Spleen (tissue), 11 donors: ENCODE data around the gene SRRM2. TPM values are rescaled to one million over a fixed set of nuclear protein-coding genes. Genes with fewer than 3 reads are reported as not detected.

Source experiments
- DNase-seq: peaks from one replicate; pipeline ENCODE4 v3.0.0-alpha.2; 2020
- H3K27ac ChIP-seq, 8 donors: fragments of 200-600 bp; sonication (generic) in 7 of 8; 1 replicate in 4 of 8; 2 replicates in 4 of 8; pipeline versions ENCODE4 v1.5.0 to v1.8.0; 2016 to 2021; ENCODE audit warnings: inconsistent platforms in 4 of 8, mild to moderate bottlenecking in 4 of 8, moderate library complexity in 1 of 8
- H3K27me3 ChIP-seq, 7 donors: fragments of 200-600 bp; sonication (generic) in 6 of 7; replicated peaks in 1 of 7; 1 replicate in 4 of 7; 2 replicates in 3 of 7; pipeline versions ENCODE4 v1.5.0 to v1.8.0; 2016 to 2021; ENCODE audit warnings: inconsistent platforms in 3 of 7, mild to moderate bottlenecking in 1 of 7
- H3K36me3 ChIP-seq, 6 donors: fragments of 200-600 bp; sonication (generic) in 5 of 6; 1 replicate in 4 of 6; 2 replicates in 2 of 6; pipeline versions ENCODE4 v1.5.0 to v1.8.0; 2016 to 2021; ENCODE audit warnings: inconsistent platforms in 2 of 6
- H3K4me1 ChIP-seq, 6 donors: fragments of 200-600 bp; sonication (generic) in 5 of 6; 1 replicate in 3 of 6; 2 replicates in 3 of 6; pipeline versions ENCODE4 v1.5.0 to v1.8.0; 2016 to 2021; ENCODE audit warnings: inconsistent platforms in 3 of 6
- H3K4me3 ChIP-seq, 8 donors: fragments of 200-600 bp; sonication (generic) in 7 of 8; 1 replicate in 4 of 8; 2 replicates in 4 of 8; pipeline versions ENCODE4 v1.5.0 to v1.8.0; 2016 to 2021; ENCODE audit warnings: inconsistent platforms in 4 of 8, mild to moderate bottlenecking in 4 of 8, moderate library complexity in 2 of 8
- H3K9me3 ChIP-seq, 8 donors: fragments of 200-600 bp; sonication (generic) in 7 of 8; 1 replicate in 4 of 8; 2 replicates in 4 of 8; pipeline versions ENCODE4 v1.5.0 to v1.8.0; 2016 to 2021; ENCODE audit warnings: inconsistent platforms in 4 of 8
- POLR2A ChIP-seq, 3 donors: fragments of 450-650 bp; IDR thresholded peaks; one replicate each; pipeline ENCODE4 v1.5.1; 2017; ENCODE audit warnings: antibody characterized with exemption in 3 of 3, mild to moderate bottlenecking in 1 of 3
- POLR2AphosphoS5 ChIP-seq, 3 donors: sonication (generic); formaldehyde crosslinking; IDR thresholded peaks; one replicate each; pipeline ENCODE4 v1.5.1; 2017; ENCODE audit warnings: antibody characterized with exemption in 3 of 3
- whole genome bisulfite sequencing, 5 donors: extraction: QIAGEN DNeasy Blood & Tissue Kit in 3 of 5; methylation state at CpG; one replicate each; pipeline versions ENCODE4 v1.1.5 to v1.1.7; 2013 to 2018; 5-methylcytosine and 5-hydroxymethylcytosine counted together
- intact Hi-C: fragments of 100-400 bp; cut with DNase I; formaldehyde crosslinking; loops from one replicate; pipeline ENCODE4 v1.15.0; 2023; ENCODE audit warnings: low total_unique reads
- polyA plus RNA-seq, 3 donors: library from polyadenylated mRNA; stranded (reverse); fragments of 200-250 nt; gene quantifications; one replicate each; pipeline ENCODE4 v1.2.1, GENCODE V29; 2013
- total RNA-seq, 7 donors: library from RNA; depleted of rRNA in 3 of 7; stranded (reverse); fragments of >200 nt in 3 of 7; fragmentation: NEBNext Ultra II Directional in 4 of 7; extraction: Animal tissue kit (Norgen Biotek cat#: 25700) in 4 of 7; gene quantifications; one replicate each; pipeline versions ENCODE4 v1.1.0 to v1.2.1, GENCODE V29; 2016 to 2021
- TF ChIP-seq, protein P1 (sequence below), 11 experiments: fragments of 200-600 bp in 7 of 11; fragments of 450-650 bp in 4 of 11; sonication (generic) in 4 of 11; IDR thresholded peaks in 8 of 11; conservative IDR thresholded peaks in 3 of 11; 1 replicate in 7 of 11; 2 replicates in 4 of 11; pipeline versions ENCODE4 v1.4.0 to v1.8.0; 2016 to 2021; ENCODE audit warnings: antibody characterized with exemption in 11 of 11, inconsistent platforms in 4 of 11, mild to moderate bottlenecking in 1 of 11
- donor health status: healthy with polysubstance abuse.
- donor health status: DM: no; HTN: no; CAD: no; lungs with moderate emphysema.
- donor health status: DM: no; HTN: no; CAD: no.
- donor health status: Bipolar disorder and iron deficiency.
- donor health status: healthy.
- donor health status: DM: no; HTN: no; CAD: no.
- donor health status: DM: yes; HTN: yes; CAD: no.

SRRM2 gene
- total and polyA plus RNA-seq, 10 donors, result 239 to 1,169 (median 839) TPM

GRCh38 chr16:2790631-2791030 is 38.2 kb downstream of the SRRM2 start:
- Histone ChIP-seq H3K36me3 (no peaks in the 10 kb centered on the region), H3K9me3 (no peaks in the 10 kb centered on the region), H3K27me3 (peaks cover 0 to 72% (median 41%) of the 10 kb centered on the region in 7 donors), H3K27ac (no peak overlapping the region), H3K4me3 (no peak overlapping the region), H3K4me1 (peaks cover 2 to 28% (median 8%) of the 10 kb centered on the region in 6 donors)
- intact Hi-C loops, result no loop called here
- TF ChIP-seq, protein P1, sequence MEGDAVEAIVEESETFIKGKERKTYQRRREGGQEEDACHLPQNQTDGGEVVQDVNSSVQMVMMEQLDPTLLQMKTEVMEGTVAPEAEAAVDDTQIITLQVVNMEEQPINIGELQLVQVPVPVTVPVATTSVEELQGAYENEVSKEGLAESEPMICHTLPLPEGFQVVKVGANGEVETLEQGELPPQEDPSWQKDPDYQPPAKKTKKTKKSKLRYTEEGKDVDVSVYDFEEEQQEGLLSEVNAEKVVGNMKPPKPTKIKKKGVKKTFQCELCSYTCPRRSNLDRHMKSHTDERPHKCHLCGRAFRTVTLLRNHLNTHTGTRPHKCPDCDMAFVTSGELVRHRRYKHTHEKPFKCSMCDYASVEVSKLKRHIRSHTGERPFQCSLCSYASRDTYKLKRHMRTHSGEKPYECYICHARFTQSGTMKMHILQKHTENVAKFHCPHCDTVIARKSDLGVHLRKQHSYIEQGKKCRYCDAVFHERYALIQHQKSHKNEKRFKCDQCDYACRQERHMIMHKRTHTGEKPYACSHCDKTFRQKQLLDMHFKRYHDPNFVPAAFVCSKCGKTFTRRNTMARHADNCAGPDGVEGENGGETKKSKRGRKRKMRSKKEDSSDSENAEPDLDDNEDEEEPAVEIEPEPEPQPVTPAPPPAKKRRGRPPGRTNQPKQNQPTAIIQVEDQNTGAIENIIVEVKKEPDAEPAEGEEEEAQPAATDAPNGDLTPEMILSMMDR (IDR thresholded peaks at IDR 0.05 in 8 of 11, conservative IDR thresholded peaks at IDR 0.05 in 3 of 11), result no peak
- TF ChIP-seq POLR2A (IDR thresholded peaks at IDR 0.05) (no peak), POLR2AphosphoS5 (IDR thresholded peaks at IDR 0.05) (no peak)
- DNase-seq, result no peak
- 79 to 90% (median 83%) methylated on average over 3 to 5 of the region's 5 CpGs for WGBS, 5 donors

DNA sequence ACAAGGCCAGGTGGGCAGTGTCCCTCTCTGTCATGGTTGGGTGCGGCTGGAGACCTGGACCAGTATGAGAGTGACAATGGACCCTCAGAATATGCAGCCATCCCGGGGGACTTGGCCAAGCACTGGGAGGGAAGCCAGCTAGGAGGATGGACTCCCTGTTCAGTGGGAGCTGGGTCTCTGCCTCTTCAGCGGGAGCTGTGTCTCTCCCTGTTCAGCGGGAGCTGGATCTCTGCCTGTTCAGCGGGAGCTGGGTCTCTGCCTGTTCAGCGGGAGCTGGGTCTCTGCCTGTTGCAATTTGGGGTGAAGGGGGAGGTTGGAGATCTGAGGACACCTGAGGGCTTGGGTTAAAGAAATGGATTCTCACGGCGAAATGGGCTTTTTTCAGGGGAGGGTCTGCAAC is 38.7 kb downstream of the SRRM2 start:
- H3K4me1 ChIP-seq, result peaks cover 0 to 23% (median 3%) of the 10 kb centered on the region in 6 donors
- H3K27ac ChIP-seq, result no peak overlapping the region
- H3K4me3 ChIP-seq, result no peak overlapping the region
- intact Hi-C loops, result no loop called here
- 76 to 86% (median 82%) methylated on average over 7 to 8 of the region's 8 CpGs for WGBS, 5 donors
- no peaks in the 10 kb centered on the region for H3K9me3 ChIP-seq
- DNase-seq, result peak; percentile 40
- H3K27me3 ChIP-seq, result peaks cover 0 to 72% (median 35%) of the 10 kb centered on the region in 7 donors
- no peak for TF ChIP-seq POLR2A (IDR thresholded peaks at IDR 0.05)
- TF ChIP-seq POLR2AphosphoS5 (IDR thresholded peaks at IDR 0.05), result no peak
- TF ChIP-seq, protein P1 (IDR thresholded peaks at IDR 0.05 in 8 of 11, conservative IDR thresholded peaks at IDR 0.05 in 3 of 11), result no peak
- H3K36me3 ChIP-seq, result no peaks in the 10 kb centered on the region

GRCh38 chr16:2792940-2793339 is 40.5 kb downstream of the SRRM2 start:
- TF ChIP-seq POLR2AphosphoS5 (IDR thresholded peaks at IDR 0.05), result no peak
- TF ChIP-seq POLR2A (IDR thresholded peaks at IDR 0.05), result no peak
- TF ChIP-seq, protein P1 (IDR thresholded peaks at IDR 0.05 in 8 of 11, conservative IDR thresholded peaks at IDR 0.05 in 3 of 11), result no peak
- intact Hi-C loops, result no loop called here
- peaks cover 0 to 70% (median 24%) of the 10 kb centered on the region in 7 donors for H3K27me3 ChIP-seq
- DNase-seq, result no peak
- 78 to 91% (median 83%) methylated on average over 10 of the region's 10 CpGs for WGBS, 5 donors
- no peak overlapping the region for H3K4me3 ChIP-seq
- no peaks in the 10 kb centered on the region for H3K36me3 ChIP-seq
- H3K9me3 ChIP-seq, result no peaks in the 10 kb centered on the region
- peaks cover 0 to 20% (median 0%) of the 10 kb centered on the region in 6 donors for H3K4me1 ChIP-seq
- H3K27ac ChIP-seq, result no peak overlapping the region

DNA sequence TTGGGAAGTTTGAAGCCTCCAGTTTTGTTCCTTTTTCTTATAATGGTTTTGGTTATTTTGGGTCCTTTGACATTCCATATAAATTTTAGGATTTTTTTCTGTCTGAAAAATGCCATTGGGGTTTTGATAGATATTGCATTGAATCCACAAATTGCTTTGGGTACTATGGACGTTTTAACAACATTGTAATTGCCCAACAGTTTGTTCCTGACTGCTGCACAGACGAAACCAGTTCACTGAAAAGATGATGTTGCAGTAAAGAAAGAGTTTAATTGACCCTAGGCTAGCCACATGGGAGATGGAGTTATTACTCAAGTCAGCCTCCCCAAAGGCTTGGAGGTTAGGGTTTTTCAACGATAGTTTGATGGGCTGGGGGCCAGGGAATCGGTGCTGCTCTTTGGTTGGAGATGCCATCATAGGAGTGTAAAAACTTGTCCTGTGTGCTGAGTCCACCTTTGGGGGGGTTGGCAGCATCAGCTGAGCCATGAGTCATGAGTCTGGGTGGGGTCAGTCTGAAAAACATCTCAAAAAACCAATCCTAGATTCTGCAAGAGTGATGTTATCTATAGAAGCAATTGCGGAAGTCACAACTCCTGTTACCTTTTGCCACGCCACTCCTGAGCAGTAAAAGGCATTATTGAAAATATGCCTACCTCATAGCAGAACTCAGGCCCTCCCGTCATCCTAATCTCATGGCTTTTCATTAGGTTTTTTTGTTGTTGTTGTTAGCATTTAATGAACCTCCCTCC is 43.1 kb downstream of the SRRM2 start:
- 64 to 84% (median 71%) methylated on average over 7 of the region's 7 CpGs for WGBS, 5 donors
- TF ChIP-seq POLR2AphosphoS5 (IDR thresholded peaks at IDR 0.05), result no peak
- TF ChIP-seq POLR2A (IDR thresholded peaks at IDR 0.05), result no peak
- TF ChIP-seq, protein P1 (IDR thresholded peaks at IDR 0.05 in 8 of 11, conservative IDR thresholded peaks at IDR 0.05 in 3 of 11), result no peak
- Histone ChIP-seq H3K4me1 (peaks cover 0 to 20% (median 0%) of the 10 kb centered on the region in 6 donors), H3K27me3 (peaks cover 0 to 65% (median 17%) of the 10 kb centered on the region in 7 donors), H3K9me3 (no peaks in the 10 kb centered on the region), H3K27ac (no peak overlapping the region), H3K36me3 (no peaks in the 10 kb centered on the region), H3K4me3 (no peak overlapping the region)
- DNase-seq, result no peak
- intact Hi-C loops, result no loop called here
